T-helper 1 cell (primary cell): ENCODE data around the gene PTBP1.
"Not testable (repeated sequence)": the region's sequence is repeated elsewhere in the genome, so short reads cannot be mapped to it uniquely, and the experiment has no call there.

Source experiments
- DNase-seq, 5 donors: peaks; one replicate each; pipeline ENCODE4 v3.0.0-alpha.2; 2012 to 2020

Gene PTBP1

DNA sequence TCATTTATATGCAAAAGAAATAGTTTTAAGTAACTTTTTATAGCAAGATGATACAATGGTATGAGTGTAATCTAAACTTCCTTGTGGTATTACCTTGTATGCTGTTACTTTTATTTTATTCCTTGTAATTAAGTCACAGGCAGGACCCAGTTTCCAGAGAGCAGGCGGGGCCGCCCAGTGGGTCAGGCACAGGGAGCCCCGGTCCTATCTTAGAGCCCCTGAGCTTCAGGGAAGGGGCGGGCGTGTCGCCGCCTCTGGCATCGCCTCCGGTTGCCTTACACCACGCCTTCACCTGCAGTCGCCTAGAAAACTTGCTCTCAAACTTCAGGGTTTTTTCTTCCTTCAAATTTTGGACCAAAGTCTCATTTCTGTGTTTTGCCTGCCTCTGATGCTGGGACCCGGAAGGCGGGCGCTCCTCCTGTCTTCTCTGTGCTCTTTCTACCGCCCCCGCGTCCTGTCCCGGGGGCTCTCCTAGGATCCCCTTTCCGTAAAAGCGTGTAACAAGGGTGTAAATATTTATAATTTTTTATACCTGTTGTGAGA, 14.3 kb downstream of the PTBP1 start:
- no peak for DNase-seq

- no peak for DNase-seq
Measured at GRCh38 chr19:812049-812746, 14.9 kb downstream of the PTBP1 start.

- no peak for DNase-seq
Measured at GRCh38 chr19:812747-813218, 15.5 kb downstream of the PTBP1 start.

GRCh38 chr19:813219-814151, 16.2 kb downstream of the PTBP1 start:
- no peak for DNase-seq

DNA sequence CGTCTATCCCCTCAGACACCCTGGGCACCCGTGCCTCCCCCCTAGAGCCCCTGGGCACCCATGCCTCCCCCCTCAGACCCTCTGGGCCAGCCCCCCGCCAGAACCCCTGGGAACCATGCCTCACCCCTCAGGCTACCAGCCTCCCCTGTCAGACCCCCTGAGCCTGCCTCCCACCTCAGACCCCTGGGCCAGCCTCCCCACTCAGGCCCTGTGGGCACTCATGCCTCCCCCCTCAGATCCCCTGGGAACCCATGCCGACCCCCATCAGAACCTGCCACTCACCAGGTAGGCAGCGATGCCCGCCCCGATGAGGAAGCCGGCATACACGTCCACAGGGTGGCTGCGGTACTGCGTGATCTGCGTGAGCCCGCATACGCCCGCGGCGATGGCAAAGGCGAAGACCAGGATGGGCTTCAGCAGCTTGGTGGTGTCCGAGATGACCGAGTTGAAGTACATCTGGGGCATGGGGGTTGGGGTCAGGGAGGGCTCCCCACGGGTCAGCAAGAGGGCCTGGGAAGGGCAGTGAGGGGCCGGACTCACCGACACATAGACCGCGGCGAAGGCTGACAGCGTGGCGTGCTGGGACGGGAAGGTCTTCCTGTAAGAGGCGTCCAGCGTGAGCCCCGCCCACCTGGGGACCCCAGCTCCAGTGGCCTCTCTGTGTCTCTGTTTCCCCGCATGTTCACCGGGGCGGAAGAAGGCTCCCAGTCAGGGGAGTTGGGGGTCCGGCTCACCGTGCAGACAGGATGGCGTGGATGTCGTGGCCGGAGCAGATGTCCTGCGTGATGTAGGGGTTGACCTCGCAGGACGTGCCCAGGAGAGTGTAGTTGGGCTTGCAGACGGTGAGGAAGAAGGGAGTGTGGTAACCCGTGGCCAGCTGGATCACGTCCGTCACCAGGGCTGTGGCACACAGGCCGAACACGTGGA, 17.2 kb downstream of the PTBP1 start:
- DNase-seq, result no peak

- no peak for DNase-seq
Measured at GRCh38 chr19:815079-815774, 18.0 kb downstream of the PTBP1 start.

DNA sequence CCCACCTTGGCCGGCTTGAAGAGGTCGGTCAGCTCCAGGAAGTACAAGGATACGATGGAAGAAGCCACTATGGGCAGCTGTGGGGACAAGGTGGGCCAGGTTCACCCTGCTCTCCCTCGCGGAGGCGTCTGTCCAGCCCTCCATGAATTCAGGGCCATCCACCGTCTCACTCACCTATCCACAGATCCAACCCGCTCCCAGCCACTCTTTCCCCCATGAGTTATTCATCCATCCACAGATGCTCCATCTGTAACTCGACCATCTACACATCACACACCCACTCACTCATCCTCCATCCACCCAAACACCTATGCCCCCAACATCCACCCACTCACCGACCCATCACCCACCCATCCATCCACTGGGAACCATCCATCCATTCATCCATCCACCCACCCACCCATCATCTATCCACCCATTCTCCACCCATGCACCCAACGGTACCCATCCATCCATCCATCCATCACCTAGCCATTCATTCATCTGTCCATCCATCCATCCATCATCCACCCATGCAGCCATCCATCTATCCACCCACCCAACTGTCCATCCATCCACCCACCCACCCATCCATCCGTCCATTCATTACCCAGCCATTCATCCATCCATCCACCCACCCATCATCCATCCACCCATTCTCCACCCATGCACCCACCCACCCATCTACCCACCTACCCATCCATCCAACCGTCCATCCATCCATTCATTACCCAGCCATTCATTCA, 18.7 kb downstream of the PTBP1 start:
- no peak for DNase-seq

GRCh38 chr19:816500-816857, 19.2 kb downstream of the PTBP1 start:
- no peak for DNase-seq

- DNase-seq, result not testable (repeated sequence)
Measured at GRCh38 chr19:820212-820611, 23.0 kb downstream of the PTBP1 start.

GRCh38 chr19:821231-821824, 24.1 kb downstream of the PTBP1 start:
- DNase-seq, result no peak

GRCh38 chr19:821825-822503, 24.7 kb downstream of the PTBP1 start, which contains the start of gene PLPPR3:
TSS of gene PLPPR3 (minus strand) at chr19:821955. CDS start at chr19:821559, 396 bp downstream.
- no peak for DNase-seq

GRCh38 chr19:823565-824121, 26.4 kb downstream of the PTBP1 start:
- no peak for DNase-seq

GRCh38 chr19:824885-825284, 27.6 kb downstream of the PTBP1 start:
- no peak for DNase-seq

GRCh38 chr19:825897-826644, 28.8 kb downstream of the PTBP1 start:
- no peak for DNase-seq

- DNase-seq, result no peak
Measured at GRCh38 chr19:827314-827709, 30.1 kb downstream of the PTBP1 start.

DNA sequence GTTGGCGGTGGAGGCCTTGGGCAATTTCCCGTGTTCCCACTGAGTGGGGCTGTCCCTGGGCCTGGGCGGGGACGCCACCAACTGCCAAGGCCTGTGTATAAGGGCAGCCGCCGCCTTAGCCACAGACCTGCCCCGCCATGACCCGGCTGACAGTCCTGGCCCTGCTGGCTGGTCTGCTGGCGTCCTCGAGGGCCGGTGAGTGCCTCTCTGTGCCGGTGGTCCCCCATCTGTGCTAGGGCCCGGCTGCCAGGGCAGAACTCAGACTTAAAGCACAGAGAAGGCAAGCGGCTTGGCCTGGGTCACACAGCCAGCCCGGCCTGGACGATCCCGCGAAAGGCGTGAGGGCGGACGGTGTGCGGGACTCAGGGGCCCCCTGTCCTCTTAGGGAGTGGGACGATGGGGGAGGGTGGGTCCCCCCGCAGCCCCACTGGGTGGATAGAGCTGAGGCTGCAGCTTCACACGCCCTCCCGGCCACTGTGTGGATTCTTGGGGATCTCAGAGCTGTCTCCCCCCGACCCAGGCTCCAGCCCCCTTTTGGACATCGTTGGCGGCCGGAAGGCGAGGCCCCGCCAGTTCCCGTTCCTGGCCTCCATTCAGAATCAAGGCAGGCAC, 30.6 kb downstream of the PTBP1 start, which contains the start of gene AZU1:
TSS of gene AZU1 (plus strand) at position 128 of the 612 bp plus-strand sequence. CDS start at position 138, 10 bp downstream.
- no peak for DNase-seq

GRCh38 chr19:829129-829758, 32.0 kb downstream of the PTBP1 start:
- DNase-seq, result no peak
